H9 (cell line): Measurements from ENCODE around the gene ZFAND3. TPM values are rescaled to one million over a fixed set of nuclear protein-coding genes. Genes with fewer than 3 reads are reported as not detected.

Experiments
- DNase-seq: peaks from one replicate; pipeline ENCODE4 v3.0.0-alpha.2; 2017
- H2AFZ ChIP-seq: one replicate; pipeline ENCODE4 v1.6.1; 2013; ENCODE audit warnings: mild to moderate bottlenecking, low read length, control low read depth, moderate library complexity
- H2AK5ac ChIP-seq: 2 replicates; pipeline ENCODE4 v1.6.1; 2013; ENCODE audit warnings: low read length, control low read depth, mixed read lengths; ENCODE audit not compliant: insufficient read length
- H2BK120ac ChIP-seq: one replicate; pipeline ENCODE4 v1.6.1; 2013; ENCODE audit warnings: low read depth, mild to moderate bottlenecking, low read length, control low read depth, inconsistent platforms; ENCODE audit not compliant: poor library complexity, severe bottlenecking
- H2BK12ac ChIP-seq: 2 replicates; pipeline ENCODE4 v1.6.1; 2013; ENCODE audit warnings: low read length, control low read depth, mixed read lengths, low read depth; ENCODE audit not compliant: insufficient read length
- H2BK15ac ChIP-seq: 2 replicates; pipeline ENCODE4 v1.6.1; 2013; ENCODE audit warnings: low read depth, low read length, control low read depth
- H2BK20ac ChIP-seq: one replicate; pipeline ENCODE4 v1.6.1; 2013; ENCODE audit warnings: low read depth, mild to moderate bottlenecking, low read length, control low read depth, inconsistent platforms; ENCODE audit not compliant: poor library complexity, severe bottlenecking
- H2BK5ac ChIP-seq: 2 replicates; pipeline ENCODE4 v1.6.1; 2013; ENCODE audit warnings: low read length, control low read depth, mixed read lengths; ENCODE audit not compliant: insufficient read length
- H3K14ac ChIP-seq: 2 replicates; pipeline ENCODE4 v1.6.1; 2013; ENCODE audit warnings: low read length, control low read depth; ENCODE audit not compliant: insufficient read depth
- H3K18ac ChIP-seq: 2 replicates; pipeline ENCODE4 v1.6.1; 2013; ENCODE audit warnings: low read depth, mild to moderate bottlenecking, mixed read lengths, low read length, control low read depth; ENCODE audit not compliant: insufficient read length
- H3K23ac ChIP-seq: 2 replicates; pipeline ENCODE4 v1.6.1; 2013; ENCODE audit warnings: low read length, control low read depth, mixed read lengths, low read depth; ENCODE audit not compliant: insufficient read length
- H3K23me2 ChIP-seq: 2 replicates; pipeline ENCODE4 v1.6.1; 2013; ENCODE audit warnings: low read depth, mild to moderate bottlenecking, mixed read lengths, low read length, control low read depth; ENCODE audit not compliant: insufficient read length, poor library complexity, severe bottlenecking
- H3K27ac ChIP-seq: 2 replicates; pipeline ENCODE4 v1.5.1; 2013; ENCODE audit warnings: low read length, control low read depth, mixed read lengths, low read depth; ENCODE audit not compliant: insufficient read length
- H3K27me3 ChIP-seq: 2 replicates; pipeline ENCODE4 v1.6.1; 2013; ENCODE audit warnings: low read length, control low read depth, inconsistent platforms; ENCODE audit not compliant: insufficient read depth
- H3K4ac ChIP-seq: 2 replicates; pipeline ENCODE4 v1.6.1; 2013; ENCODE audit warnings: low read depth, mild to moderate bottlenecking, control low read depth, inconsistent platforms, low read length, moderate library complexity
- H3K4me1 ChIP-seq: 2 replicates; pipeline ENCODE4 v1.6.1; 2013; ENCODE audit warnings: low read length, control low read depth, inconsistent platforms; ENCODE audit not compliant: insufficient read depth
- H3K4me2 ChIP-seq: 2 replicates; pipeline ENCODE4 v1.6.1; 2013; ENCODE audit warnings: low read length, control low read depth, mixed read lengths; ENCODE audit not compliant: insufficient read length, insufficient read depth
- H3K56ac ChIP-seq: 2 replicates; pipeline ENCODE4 v1.6.1; 2013; ENCODE audit warnings: low read depth, mild to moderate bottlenecking, mixed read lengths, low read length, control low read depth; ENCODE audit not compliant: insufficient read length
- H3K79me1 ChIP-seq: 2 replicates; pipeline ENCODE4 v1.6.1; 2013; ENCODE audit warnings: low read depth, mild to moderate bottlenecking, moderate library complexity, low read length, control low read depth, inconsistent platforms; ENCODE audit not compliant: insufficient read depth, poor library complexity, severe bottlenecking
- H3K79me2 ChIP-seq: 2 replicates; pipeline ENCODE4 v1.6.1; 2013; ENCODE audit warnings: low read length, control low read depth, inconsistent platforms; ENCODE audit not compliant: insufficient read depth
- H3K9ac ChIP-seq: 2 replicates; pipeline ENCODE4 v1.6.1; 2013; ENCODE audit warnings: low read length, control low read depth, mixed read lengths; ENCODE audit not compliant: insufficient read length; ENCODE audit errors: extremely low read depth
- H3K9me3 ChIP-seq: one replicate; pipeline ENCODE4 v1.6.1; 2013; ENCODE audit warnings: low read depth, low read length, inconsistent platforms; ENCODE audit not compliant: control insufficient read depth
- H3T11ph ChIP-seq: one replicate; pipeline ENCODE4 v1.6.1; 2013; ENCODE audit warnings: mild to moderate bottlenecking, low read length, control low read depth, inconsistent platforms
- H4K20me1 ChIP-seq: one replicate; pipeline ENCODE4 v1.6.1; 2013; ENCODE audit not compliant: control insufficient read depth, insufficient read length, insufficient read depth
- H4K5ac ChIP-seq: 2 replicates; pipeline ENCODE4 v1.6.1; 2013; ENCODE audit warnings: low read depth, mild to moderate bottlenecking, mixed read lengths, low read length, control low read depth; ENCODE audit not compliant: insufficient read length
- H4K8ac ChIP-seq: replicated peaks from 2 replicates; pipeline ENCODE4 v1.6.1; 2013; ENCODE audit warnings: low read length, control low read depth, mixed read lengths, low read depth; ENCODE audit not compliant: insufficient read length
- H4K91ac ChIP-seq: 2 replicates; pipeline ENCODE4 v1.6.1; 2013; ENCODE audit warnings: low read depth, mild to moderate bottlenecking, moderate library complexity, mixed read lengths, low read length, control low read depth; ENCODE audit not compliant: insufficient read length
- H3K27ac Mint-ChIP-seq, 3 experiments: 2 replicates in 2 of 3; 3 replicates in 1 of 3; pipeline ENCODE4 v1.8.0; 2020 to 2021; ENCODE audit warnings: mixed read lengths in 3 of 3, mild to moderate bottlenecking in 1 of 3, moderate library complexity in 1 of 3
- H3K27me3 Mint-ChIP-seq: 2 replicates; pipeline ENCODE4 v1.8.0; 2021; ENCODE audit warnings: low read depth, mild to moderate bottlenecking, moderate library complexity, mixed read lengths
- H3K36me3 Mint-ChIP-seq, 3 experiments: 2 replicates in 2 of 3; 3 replicates in 1 of 3; pipeline ENCODE4 v1.8.0; 2020 to 2021; ENCODE audit warnings: low read depth in 3 of 3, mixed read lengths in 3 of 3; ENCODE audit not compliant: insufficient read depth in 1 of 3
- H3K4me1 Mint-ChIP-seq, 2 experiments: 2 replicates each; pipeline ENCODE4 v1.8.0; 2020; ENCODE audit warnings: mixed read lengths in 2 of 2
- H3K4me3 Mint-ChIP-seq, 2 experiments: 2 replicates in 1 of 2; 3 replicates in 1 of 2; pipeline ENCODE4 v1.8.0; 2020 to 2021; ENCODE audit warnings: mild to moderate bottlenecking in 2 of 2, mixed read lengths in 2 of 2, moderate library complexity in 1 of 2
- H3K9me3 Mint-ChIP-seq, 2 experiments: 2 replicates in 1 of 2; 3 replicates in 1 of 2; pipeline ENCODE4 v1.8.0; 2020; ENCODE audit warnings: mild to moderate bottlenecking in 2 of 2, mixed read lengths in 2 of 2, moderate library complexity in 1 of 2
- CTCF ChIP-seq: fragments of 200-600 bp; sonication (generic); conservative IDR thresholded peaks from 3 replicates; pipeline ENCODE4 v1.8.0; 2021; ENCODE audit warnings: antibody characterized with exemption, mild to moderate bottlenecking
- WGBS: extraction: QIAGEN DNeasy Blood & Tissue Kit; methylation state at CpG from one replicate; pipeline ENCODE4 v1.1.7; 2013; ENCODE audit warnings: missing lambda C conversion rate, low lambda C conversion rate, mixed read lengths; ENCODE audit not compliant: insufficient read length; ENCODE audit errors: extremely low coverage; 5-methylcytosine and 5-hydroxymethylcytosine counted together
- total RNA-seq: library from RNA; stranded (reverse); gene quantifications from 2 replicates; pipeline ENCODE4 v1.2.1, GENCODE V29; 2021

ZFAND3 gene
- total RNA-seq, 1 experiment from 2014 or later, result 57.7 TPM

DNA sequence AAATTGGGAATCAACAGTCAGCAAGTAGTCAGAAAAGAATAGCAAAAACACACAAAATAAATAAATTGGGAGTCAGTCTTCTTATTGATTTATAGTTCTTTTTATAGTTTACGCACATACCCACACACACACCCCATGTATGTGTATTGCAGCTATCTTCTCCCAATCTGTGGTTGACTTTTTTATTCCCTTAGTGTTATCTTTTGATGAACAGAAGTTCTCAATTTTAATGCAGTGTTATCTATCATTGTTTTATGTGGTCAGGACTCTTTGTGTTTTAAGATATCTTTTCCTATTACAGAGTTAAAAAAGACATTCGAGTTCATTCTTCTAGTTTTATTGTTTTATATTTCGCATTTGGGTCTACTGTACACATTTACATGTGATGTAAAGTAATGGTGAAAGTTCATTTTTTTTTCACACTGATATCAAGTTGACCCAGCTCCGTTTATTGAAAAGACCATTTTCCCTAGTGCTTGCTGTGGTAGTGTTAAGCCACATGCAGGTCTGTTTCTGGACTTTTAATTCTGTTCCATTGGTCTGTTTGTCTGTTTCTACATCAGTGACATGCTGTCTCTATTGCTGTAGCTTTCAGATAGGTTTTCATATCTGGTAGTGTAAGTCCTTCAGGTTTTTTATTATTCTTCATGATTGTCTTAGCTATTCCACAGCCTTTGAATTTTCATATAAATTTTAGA, 78.4 kb downstream of the ZFAND3 start:
- Histone ChIP-seq H2BK12ac (no peak overlapping the region), H3K79me1 (peaks cover 8% of the 10 kb centered on the region), H3T11ph (no peak overlapping the region), H4K8ac (no peak overlapping the region), H2BK5ac (no peak overlapping the region), H3K27me3 (no peaks in the 10 kb centered on the region), H3K9ac (no peak overlapping the region), H2BK20ac (no peak overlapping the region), H2AFZ (no peak overlapping the region), H3K14ac (no peak overlapping the region), H2BK15ac (no peak overlapping the region), H3K4me2 (no peak overlapping the region), H4K20me1 (no peaks in the 10 kb centered on the region), H2AK5ac (no peak overlapping the region), H3K4me1 (no peaks in the 10 kb centered on the region), H3K27ac (no peak overlapping the region), H3K4ac (no peak overlapping the region), H3K18ac (no peak overlapping the region), H2BK120ac (no peak overlapping the region), H3K9me3 (no peaks in the 10 kb centered on the region), H3K23ac (no peak overlapping the region), H4K5ac (no peak overlapping the region), H3K56ac (no peak overlapping the region), H3K23me2 (no peaks in the 10 kb centered on the region), H4K91ac (no peak overlapping the region), H3K79me2 (peaks cover 2% of the 10 kb centered on the region; the same call in 1 of the 2 replicates)
- Mint-ChIP-seq H3K4me3 (no peak overlapping the region), H3K27ac (no peak overlapping the region), H3K9me3 (no peaks in the 10 kb centered on the region), H3K4me1 (peaks cover 14 to 17% of the 10 kb centered on the region in 2 experiments), H3K36me3 (peaks cover 0 to 2% (median 0%) of the 10 kb centered on the region in 3 experiments; a peak in 2 of 7 replicates), H3K27me3 (no peaks in the 10 kb centered on the region)
- no peak for DNase-seq
- no peak for TF ChIP-seq CTCF
- WGBS, result no CpG with 5 or more reads among the region's 4 CpGs
